Activated B cell treated with CpG ODN at 0.5 μM for 24 hours (primary cell): Measurements from ENCODE around the gene MEN1. TPM values are rescaled to one million over a fixed set of nuclear protein-coding genes. Genes with fewer than 3 reads are reported as not detected.

Source experiments
- ATAC-seq: fragments of 200-7000 bp; cut with Tn5 transposase; one replicate; pipeline ENCODE4 v1.10.0; 2021; ENCODE audit warnings: low read depth, mild to moderate bottlenecking, moderate library complexity
- CTCF ChIA-PET: fragments of 350-600 bp; sonication (Branson Sonifier 250); formaldehyde crosslinking; loops from one replicate; lab custom pipeline; 2021; ENCODE audit warnings: antibody characterized with exemption; lab: Charles Lee
- POLR2A ChIA-PET: fragments of 350-600 bp; sonication (Branson Sonifier 250); formaldehyde crosslinking; loops from one replicate; lab custom pipeline; 2021; ENCODE audit warnings: antibody characterized with exemption; lab: Charles Lee
- DNase-seq: peaks from one replicate; pipeline ENCODE4 v3.0.0; 2022
- H3K27ac Mint-ChIP-seq: one replicate; pipeline ENCODE4 v1.8.0; 2020; ENCODE audit warnings: mixed read lengths
- H3K27me3 Mint-ChIP-seq: one replicate; pipeline ENCODE4 v1.8.0; 2021; ENCODE audit warnings: mixed read lengths
- H3K36me3 Mint-ChIP-seq: one replicate; pipeline ENCODE4 v1.8.0; 2021; ENCODE audit warnings: low read depth, mixed read lengths
- H3K4me1 Mint-ChIP-seq: one replicate; pipeline ENCODE4 v1.8.0; 2021; ENCODE audit warnings: mixed read lengths
- H3K4me3 Mint-ChIP-seq: one replicate; pipeline ENCODE4 v1.8.0; 2020; ENCODE audit warnings: mild to moderate bottlenecking, mixed read lengths
- H3K9me3 Mint-ChIP-seq: one replicate; pipeline ENCODE4 v1.8.0; 2020; ENCODE audit warnings: mixed read lengths
- intact Hi-C: fragments of 100-400 bp; cut with micrococcal nuclease; formaldehyde crosslinking; loops from one replicate; pipeline ENCODE4 v1.15.1; 2024
- total RNA-seq: library from RNA; stranded (reverse); gene quantifications from 2 replicates; pipeline ENCODE4 v1.2.3, GENCODE V29; 2022
- TF ChIP-seq, protein P1 (sequence below): fragments of 200-600 bp; IDR thresholded peaks from one replicate; pipeline ENCODE4 v1.8.0; 2022; ENCODE audit warnings: antibody characterized with exemption, mild to moderate bottlenecking

Gene MEN1
- total RNA-seq, 1 donor from 2014 or later: 44.6 TPM

DNA sequence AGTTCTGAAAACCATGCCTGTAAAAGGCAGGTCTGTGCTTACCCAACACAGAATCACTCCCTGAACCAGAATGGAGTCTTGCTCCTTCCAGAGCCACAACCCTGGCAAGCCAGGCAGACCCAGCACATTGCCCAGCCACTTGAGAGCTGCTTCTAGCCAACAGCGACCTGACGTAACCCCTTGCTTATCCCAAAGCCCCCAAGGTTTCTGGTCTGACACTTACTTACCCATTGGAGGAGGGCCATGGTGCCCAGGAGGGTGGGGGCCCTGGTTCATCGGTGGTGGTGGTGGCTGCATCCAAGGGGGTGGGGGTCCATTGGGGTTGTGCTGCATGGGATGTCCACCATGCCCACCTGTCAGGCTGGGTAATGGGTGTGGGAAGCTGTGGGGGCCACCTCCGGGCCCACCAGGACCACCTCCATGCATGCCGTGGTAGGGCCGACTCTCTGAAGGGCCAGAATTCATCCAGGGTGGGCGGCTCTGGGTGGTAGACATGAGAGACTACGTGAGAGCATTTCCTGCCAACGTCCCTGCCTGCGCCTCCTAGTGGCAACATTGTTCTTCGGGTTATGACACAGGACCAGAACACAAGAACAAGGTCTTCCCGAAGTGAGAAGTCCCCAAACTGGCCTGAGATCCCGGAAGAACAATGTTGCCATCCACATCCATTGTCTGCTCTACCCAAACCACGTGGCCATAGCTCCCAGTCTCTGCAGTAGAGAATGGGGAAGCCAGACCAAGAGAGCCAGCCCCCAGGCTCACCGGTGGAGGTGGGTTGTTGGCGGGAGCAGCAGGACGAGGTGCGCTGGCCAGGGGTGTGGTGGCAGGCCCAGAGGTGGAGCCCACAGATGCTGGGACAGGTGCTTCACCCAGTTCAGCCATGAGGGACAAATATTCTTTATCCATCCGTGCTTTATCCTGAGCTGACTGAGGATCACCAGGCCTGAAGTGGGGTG lies 42.7 kb downstream of the MEN1 start:
- intact Hi-C loops: loop anchor here (1.0 kb wide), 2 partner anchors 24 to 79 kb away; no protein-coding TSS in a partner anchor
- CTCF ChIA-PET: interaction anchor here (1.0 to 4.5 kb wide), 3 partner anchors 9 to 30 kb away, joined by 3 to 24 read pairs (median 4); partner anchors contain the start of gene RASGRP2
- Mint-ChIP-seq H3K4me1 (peaks cover 91% of the 10 kb centered on the region), H3K4me3 (peak overlapping the region; percentile 11), H3K9me3 (no peaks in the 10 kb centered on the region), H3K27me3 (no peaks in the 10 kb centered on the region), H3K27ac (peak overlapping the region; percentile 85), H3K36me3 (peaks cover 92% of the 10 kb centered on the region)
- TF ChIP-seq, protein P1, sequence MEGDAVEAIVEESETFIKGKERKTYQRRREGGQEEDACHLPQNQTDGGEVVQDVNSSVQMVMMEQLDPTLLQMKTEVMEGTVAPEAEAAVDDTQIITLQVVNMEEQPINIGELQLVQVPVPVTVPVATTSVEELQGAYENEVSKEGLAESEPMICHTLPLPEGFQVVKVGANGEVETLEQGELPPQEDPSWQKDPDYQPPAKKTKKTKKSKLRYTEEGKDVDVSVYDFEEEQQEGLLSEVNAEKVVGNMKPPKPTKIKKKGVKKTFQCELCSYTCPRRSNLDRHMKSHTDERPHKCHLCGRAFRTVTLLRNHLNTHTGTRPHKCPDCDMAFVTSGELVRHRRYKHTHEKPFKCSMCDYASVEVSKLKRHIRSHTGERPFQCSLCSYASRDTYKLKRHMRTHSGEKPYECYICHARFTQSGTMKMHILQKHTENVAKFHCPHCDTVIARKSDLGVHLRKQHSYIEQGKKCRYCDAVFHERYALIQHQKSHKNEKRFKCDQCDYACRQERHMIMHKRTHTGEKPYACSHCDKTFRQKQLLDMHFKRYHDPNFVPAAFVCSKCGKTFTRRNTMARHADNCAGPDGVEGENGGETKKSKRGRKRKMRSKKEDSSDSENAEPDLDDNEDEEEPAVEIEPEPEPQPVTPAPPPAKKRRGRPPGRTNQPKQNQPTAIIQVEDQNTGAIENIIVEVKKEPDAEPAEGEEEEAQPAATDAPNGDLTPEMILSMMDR: peak; percentile 82
- POLR2A ChIA-PET: interaction anchor here (0.7 to 3.1 kb wide), 4 partner anchors 11 to 771 kb away, joined by 3 to 24 read pairs (median 7); partner anchors contain the start of genes RASGRP2 and SF1
- DNase-seq: peak; percentile 60
- ATAC-seq: no peak

DNA sequence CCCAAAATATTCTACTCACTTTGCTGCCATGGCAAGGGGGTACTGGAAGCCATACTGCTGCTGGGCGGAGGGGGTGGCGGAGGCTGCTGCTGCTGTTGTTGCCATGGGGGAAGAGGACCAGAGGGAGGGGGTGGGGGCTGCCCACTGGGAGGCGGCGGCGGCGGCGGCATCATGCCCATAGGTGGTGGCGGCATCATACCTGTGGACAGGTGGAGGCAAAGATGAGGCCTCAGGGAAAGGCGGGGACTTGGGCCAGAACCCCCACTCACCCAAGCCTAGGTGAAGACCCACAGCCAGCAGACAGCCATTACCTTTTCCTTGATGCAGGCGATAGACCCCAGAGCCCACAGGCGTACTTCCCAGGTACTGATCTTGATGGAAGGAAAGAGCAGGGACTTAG lies 43.5 kb downstream of the MEN1 start:
- peaks cover 91% of the 10 kb centered on the region for H3K36me3 Mint-ChIP-seq
- DNase-seq (no peak), ATAC-seq (no peak)
- peak overlapping the region; percentile 85 for H3K27ac Mint-ChIP-seq
- intact Hi-C loops: loop anchor here (1.0 kb wide), 2 partner anchors 24 to 79 kb away; no protein-coding TSS in a partner anchor
- H3K4me1 Mint-ChIP-seq: peaks cover 91% of the 10 kb centered on the region
- no peak overlapping the region for H3K4me3 Mint-ChIP-seq
- no peaks in the 10 kb centered on the region for H3K9me3 Mint-ChIP-seq
- CTCF ChIA-PET: interaction anchor here (4.5 kb wide), 1 partner anchor 23 kb away, joined by 24 read pairs; the partner anchor contains the start of gene RASGRP2
- POLR2A ChIA-PET: interaction anchor here (1.0 to 3.1 kb wide), 3 partner anchors 10 to 23 kb away, joined by 5 to 24 read pairs (median 6); partner anchors contain the start of genes RASGRP2 and SF1
- H3K27me3 Mint-ChIP-seq: no peaks in the 10 kb centered on the region
- TF ChIP-seq, protein P1: no peak

DNA sequence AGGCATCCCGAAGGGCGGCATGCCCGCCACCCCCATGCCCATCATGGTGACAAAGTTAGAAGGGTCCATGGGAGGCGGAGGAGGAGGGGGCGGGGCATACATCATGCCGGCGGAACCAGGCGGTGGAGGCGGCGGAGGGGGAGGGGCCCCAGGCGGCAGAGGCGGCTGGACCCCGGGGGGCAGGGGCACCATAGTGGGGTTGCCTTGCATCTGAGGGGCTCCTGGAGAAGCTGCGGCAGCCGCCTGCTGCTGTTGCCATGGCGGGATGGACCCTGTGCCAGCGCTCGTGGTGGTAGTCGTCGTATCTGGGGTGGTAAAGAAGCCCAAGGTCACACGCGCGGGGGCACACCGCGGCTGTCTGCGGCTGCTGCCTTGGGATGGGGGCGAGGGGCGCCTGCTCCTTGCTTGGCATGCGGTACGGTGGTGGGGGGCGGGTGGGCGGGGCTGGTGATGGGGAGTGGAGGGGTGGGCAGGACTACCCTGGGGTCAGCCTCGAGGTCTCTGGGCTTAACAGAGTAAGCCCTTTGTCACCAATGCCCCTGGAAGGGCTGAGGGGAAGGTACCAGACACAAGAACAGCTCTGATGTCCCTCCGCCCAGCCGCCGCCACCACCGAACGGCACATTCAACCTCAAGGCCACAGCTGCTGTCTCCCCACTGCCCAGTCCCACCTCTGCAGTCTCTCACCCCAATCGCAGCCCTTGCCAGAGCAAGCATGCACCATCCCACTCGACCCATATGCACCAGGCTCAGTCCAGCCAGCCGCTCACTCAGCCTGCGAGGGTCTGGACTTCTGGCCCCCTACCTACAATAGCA lies 44.3 kb downstream of the MEN1 start:
- POLR2A ChIA-PET: interaction anchor here (1.0 to 7.7 kb wide), 4 partner anchors 11 to 21 kb away, joined by 4 to 158 read pairs (median 6); partner anchors contain the start of genes RASGRP2 and SF1
- CTCF ChIA-PET: interaction anchor here (4.5 kb wide), 1 partner anchor 22 kb away, joined by 24 read pairs; the partner anchor contains the start of gene RASGRP2
- Mint-ChIP-seq H3K27me3 (no peaks in the 10 kb centered on the region), H3K27ac (no peak overlapping the region), H3K4me3 (no peak overlapping the region), H3K9me3 (no peaks in the 10 kb centered on the region), H3K36me3 (peaks cover 86% of the 10 kb centered on the region), H3K4me1 (peaks cover 91% of the 10 kb centered on the region)
- ATAC-seq (no peak), DNase-seq (no peak)
- TF ChIP-seq, protein P1: no peak
- intact Hi-C loops: no loop called here

DNA sequence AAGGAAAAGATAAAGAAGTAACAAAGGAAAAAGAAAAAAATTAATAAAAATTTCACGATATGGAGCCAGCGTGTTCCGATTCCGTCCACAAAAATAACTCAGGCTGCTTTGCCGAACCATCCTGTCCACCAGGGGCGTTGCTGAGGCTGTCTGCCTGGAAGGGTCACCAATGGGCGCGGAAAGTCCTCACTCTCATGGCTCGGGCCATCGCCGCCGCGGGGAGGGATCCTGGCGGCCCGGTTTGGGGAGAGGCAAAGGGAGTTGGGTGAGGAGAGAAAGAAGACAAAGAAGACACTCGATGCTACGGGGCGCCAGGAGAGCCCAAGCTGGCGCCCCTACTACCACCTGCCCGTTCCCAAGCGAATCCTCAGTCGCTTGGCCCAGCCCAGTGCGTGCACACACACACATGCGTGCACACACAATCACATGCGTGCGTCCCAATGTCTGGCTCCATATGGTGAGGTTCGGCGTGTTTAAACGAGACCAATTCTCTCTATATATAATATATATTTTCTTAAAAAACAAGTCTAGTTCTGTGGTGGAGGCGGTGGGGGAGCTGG lies 45.0 kb downstream of the MEN1 start:
- peaks cover 91% of the 10 kb centered on the region for H3K4me1 Mint-ChIP-seq
- ChIA-PET CTCF (interaction anchor here (0.8 to 2.2 kb wide), 4 partner anchors 9 to 62 kb away, joined by 3 to 11 read pairs (median 6); partner anchors contain the start of gene RASGRP2), POLR2A (interaction anchor here (1.0 to 7.7 kb wide), 3 partner anchors 12 to 21 kb away, joined by 4 to 158 read pairs (median 74); partner anchors contain the start of genes RASGRP2 and SF1)
- H3K9me3 Mint-ChIP-seq: no peaks in the 10 kb centered on the region
- peaks cover 83% of the 10 kb centered on the region for H3K36me3 Mint-ChIP-seq
- H3K27ac Mint-ChIP-seq: peak overlapping the region; percentile 85
- no peak for DNase-seq
- TF ChIP-seq, protein P1: no peak
- peak overlapping the region; percentile 52 for H3K4me3 Mint-ChIP-seq
- ATAC-seq: no peak
- intact Hi-C loops: no loop called here
- H3K27me3 Mint-ChIP-seq: no peaks in the 10 kb centered on the region
